Umbilical cord (tissue), 2 donors: ENCODE data around the gene RS1. TPM values are rescaled to one million over a fixed set of nuclear protein-coding genes. Genes with fewer than 3 reads are reported as not detected.

Experiments
- DNase-seq: peaks from one replicate; pipeline ENCODE4 v3.0.0-alpha.2; 2015; ENCODE audit warnings: low spot score
- total RNA-seq: library from RNA; depleted of rRNA; stranded (reverse); fragments of >200 nt; gene quantifications from one replicate; pipeline ENCODE4 v1.2.3, GENCODE V29; 2014; ENCODE audit warnings: low replicate concordance; ENCODE audit not compliant: insufficient read depth

RS1 gene
- total RNA-seq, 1 donor from 2014 or later: 0.24 TPM

DNA sequence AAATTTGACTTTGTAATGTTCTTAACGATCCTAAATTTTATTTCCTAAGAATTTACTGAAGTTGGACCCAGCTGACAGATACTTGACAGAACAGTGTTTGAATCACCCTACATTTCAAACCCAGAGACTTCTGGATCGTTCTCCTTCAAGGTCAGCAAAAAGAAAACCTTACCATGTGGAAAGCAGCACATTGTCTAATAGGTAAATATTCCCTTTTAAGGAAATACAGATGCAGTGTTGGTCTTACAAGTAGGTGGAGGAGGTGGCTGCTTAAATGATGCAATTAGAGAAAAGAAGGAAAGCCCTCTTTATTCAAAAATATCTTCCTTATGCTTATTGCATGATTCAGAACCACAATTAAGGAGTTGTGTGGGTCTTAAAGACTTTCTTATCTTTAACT lies 73.5 kb downstream of the RS1 start:
- DNase-seq: no peak

- no peak for DNase-seq
Measured at GRCh38 chrX:18596096-18596495, 75.8 kb downstream of the RS1 start.

GRCh38 chrX:18594079-18594478 lies 77.8 kb downstream of the RS1 start:
- DNase-seq: no peak

DNA sequence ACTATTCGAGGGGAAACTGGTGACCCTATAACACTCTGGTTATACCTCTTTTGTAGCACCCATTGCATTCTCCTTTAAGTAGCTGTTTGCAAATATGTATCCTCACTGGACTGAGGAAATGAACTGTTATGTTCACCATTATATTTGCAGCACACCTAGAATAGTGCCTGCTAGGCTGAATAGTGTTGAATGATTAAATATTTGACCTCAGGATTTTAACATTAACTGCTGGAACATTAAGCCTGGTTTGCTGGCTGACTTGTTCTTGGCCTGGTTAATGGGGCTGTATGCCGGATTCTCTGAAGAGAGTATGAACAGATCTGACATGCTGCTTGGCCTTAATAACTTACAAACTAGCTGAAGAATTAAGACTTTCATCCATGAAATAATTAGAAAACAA lies 80.1 kb downstream of the RS1 start:
- DNase-seq: no peak

Other genes with a start within 250 kb of the RS1 start
- gene CDKL5, start 246.5 kb downstream of the RS1 start, total RNA-seq: 5.8 TPM
- 0.48 TPM for gene PPEF1, start 35.5 kb upstream of the RS1 start, total RNA-seq